Vagina (tissue), 2 donors: ENCODE measurements around the gene ALDH1A1. TPM values are rescaled to one million over a fixed set of nuclear protein-coding genes. Genes with fewer than 3 reads are reported as not detected.

Source experiments
- DNase-seq, 2 donors: peaks; one replicate each; pipeline ENCODE4 v3.0.0-alpha.2; 2017; ENCODE audit errors: extremely low spot score in 2 of 2
- H3K27ac ChIP-seq: fragments of 200-600 bp; sonication (generic); one replicate; pipeline ENCODE4 v1.5.1; 2019
- H3K27me3 ChIP-seq: fragments of 200-600 bp; sonication (generic); one replicate; pipeline ENCODE4 v1.5.1; 2019
- H3K36me3 ChIP-seq, 2 donors: fragments of 200-600 bp; sonication (generic); one replicate each; pipeline ENCODE4 v1.5.1; 2017 to 2019
- H3K4me1 ChIP-seq: fragments of 200-600 bp; sonication (generic); one replicate; pipeline ENCODE4 v1.5.1; 2019
- H3K4me3 ChIP-seq, 2 donors: fragments of 200-600 bp; sonication (generic); 1 replicate in 1 of 2; 2 replicates in 1 of 2; pipeline ENCODE4 v1.5.1; 2016 to 2019
- H3K9me3 ChIP-seq: fragments of 200-600 bp; sonication (generic); one replicate; pipeline ENCODE4 v1.5.1; 2019
- CTCF ChIP-seq, 3 experiments: fragments of 450-650 bp in 2 of 3; fragments of 200-600 bp in 1 of 3; sonication (generic) in 1 of 3; IDR thresholded peaks; one replicate each; pipeline ENCODE4 v1.5.1; 2017 to 2019; ENCODE audit warnings: antibody characterized with exemption in 3 of 3, mild to moderate bottlenecking in 2 of 3, moderate library complexity in 2 of 3
- POLR2A ChIP-seq, 2 donors: fragments of 450-650 bp; IDR thresholded peaks; one replicate each; pipeline ENCODE4 v1.6.1; 2017; ENCODE audit warnings: antibody characterized with exemption in 2 of 2, mild to moderate bottlenecking in 2 of 2, moderate library complexity in 2 of 2
- POLR2AphosphoS5 ChIP-seq, 2 donors: sonication (generic); formaldehyde crosslinking; IDR thresholded peaks; one replicate each; pipeline ENCODE4 v1.9.0; 2017; ENCODE audit warnings: antibody characterized with exemption in 2 of 2, mild to moderate bottlenecking in 2 of 2, low read depth in 1 of 2; ENCODE audit not compliant: insufficient read depth in 1 of 2
- intact Hi-C: fragments of 100-400 bp; cut with DNase I; formaldehyde crosslinking; loops from one replicate; pipeline ENCODE4 v1.15.1; 2023
- total RNA-seq: library from RNA; depleted of rRNA; stranded (reverse); fragments of >200 nt; gene quantifications from one replicate; pipeline ENCODE4 v1.2.3, GENCODE V29; 2016

ALDH1A1 gene
- total RNA-seq, 1 donor from 2014 or later: 126 TPM

GRCh38 chr9:72915659-72916058 lies 37.2 kb downstream of the ALDH1A1 start:
- Histone ChIP-seq H3K9me3 (no peaks in the 10 kb centered on the region), H3K27ac (no peak overlapping the region), H3K4me3 (no peak overlapping the region), H3K27me3 (no peaks in the 10 kb centered on the region), H3K4me1 (no peaks in the 10 kb centered on the region), H3K36me3 (peaks cover 0 to 8% of the 10 kb centered on the region in 2 donors)
- intact Hi-C loops: no loop called here
- no peak for DNase-seq
- TF ChIP-seq POLR2AphosphoS5 (IDR thresholded peaks at IDR 0.05; ENCODE audit: insufficient read depth in 1 of 2, low read depth in 1 of 2): no peak
- TF ChIP-seq POLR2A (IDR thresholded peaks at IDR 0.05): no peak
- TF ChIP-seq CTCF (IDR thresholded peaks at IDR 0.05): no peak

- H3K4me3 ChIP-seq: no peak overlapping the region
- H3K4me1 ChIP-seq: no peaks in the 10 kb centered on the region
- H3K9me3 ChIP-seq: no peaks in the 10 kb centered on the region
- intact Hi-C loops: no loop called here
- DNase-seq: no peak
- no peak overlapping the region for H3K27ac ChIP-seq
- TF ChIP-seq POLR2A (IDR thresholded peaks at IDR 0.05) (no peak), POLR2AphosphoS5 (IDR thresholded peaks at IDR 0.05; ENCODE audit: insufficient read depth in 1 of 2, low read depth in 1 of 2) (no peak), CTCF (IDR thresholded peaks at IDR 0.05) (no peak)
- no peaks in the 10 kb centered on the region for H3K27me3 ChIP-seq
- peaks cover 0 to 8% of the 10 kb centered on the region in 2 donors for H3K36me3 ChIP-seq
These were observed 38.1 kb downstream of the ALDH1A1 start for GRCh38 chr9:72914750-72915149.

- TF ChIP-seq POLR2A (IDR thresholded peaks at IDR 0.05) (no peak), POLR2AphosphoS5 (IDR thresholded peaks at IDR 0.05; ENCODE audit: insufficient read depth in 1 of 2, low read depth in 1 of 2) (no peak), CTCF (IDR thresholded peaks at IDR 0.05) (no peak)
- no peak overlapping the region for H3K27ac ChIP-seq
These were observed 39.4 kb downstream of the ALDH1A1 start for GRCh38 chr9:72913382-72914009.

DNA sequence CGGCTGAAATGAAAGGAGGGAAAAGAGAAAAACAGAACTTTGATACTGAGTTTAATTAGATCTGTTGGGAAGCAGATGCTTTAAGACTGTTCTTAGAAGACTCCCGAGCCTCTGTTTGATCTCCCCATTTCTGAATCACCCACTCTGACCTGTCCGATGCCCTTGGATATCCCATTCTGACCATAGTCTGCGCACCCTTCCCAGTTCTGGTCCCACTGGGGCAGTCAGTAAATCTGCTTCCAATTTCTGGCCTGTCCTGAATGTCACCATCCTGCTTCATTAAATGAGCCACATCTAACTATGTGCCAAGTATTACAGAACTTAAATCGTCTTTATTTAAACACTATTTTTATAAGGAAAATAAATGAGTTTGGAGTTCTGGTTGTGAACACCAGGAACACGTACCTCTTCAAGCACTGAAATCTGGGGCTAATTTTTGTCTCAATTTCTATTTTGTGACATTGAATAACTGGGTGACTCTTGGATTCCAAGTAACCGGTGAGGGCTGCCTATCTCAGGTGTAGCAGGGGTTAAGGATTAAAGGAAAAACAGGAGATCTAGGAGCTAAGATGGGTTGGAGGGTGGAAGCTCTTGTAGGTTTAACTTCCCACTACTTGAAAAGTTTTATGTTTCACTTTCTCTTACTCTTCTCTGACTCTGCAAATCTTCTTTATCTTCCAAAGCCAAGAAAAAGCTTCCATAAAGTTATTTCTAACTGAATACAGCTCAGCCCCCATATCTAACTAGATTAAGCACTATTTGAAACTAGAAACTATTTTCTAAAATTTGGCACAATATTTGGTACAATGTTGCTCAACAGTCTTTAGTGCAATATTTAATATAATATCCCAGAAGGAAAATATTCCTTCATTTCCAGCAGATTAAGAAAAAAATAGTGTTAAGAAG lies 40.1 kb downstream of the ALDH1A1 start:
- Histone ChIP-seq H3K27me3 (no peaks in the 10 kb centered on the region), H3K9me3 (no peaks in the 10 kb centered on the region), H3K4me3 (no peak overlapping the region), H3K36me3 (peaks cover 0 to 8% of the 10 kb centered on the region in 2 donors), H3K27ac (no peak overlapping the region), H3K4me1 (no peaks in the 10 kb centered on the region)
- DNase-seq: no peak
- intact Hi-C loops: no loop called here
- TF ChIP-seq POLR2AphosphoS5 (IDR thresholded peaks at IDR 0.05; ENCODE audit: insufficient read depth in 1 of 2, low read depth in 1 of 2) (no peak), POLR2A (IDR thresholded peaks at IDR 0.05) (no peak), CTCF (IDR thresholded peaks at IDR 0.05) (no peak)

More at GRCh38 chr9:72913382-72914009, 39.4 kb downstream of the ALDH1A1 start:
- DNase-seq: no peak
- H3K4me3 ChIP-seq: no peak overlapping the region
- H3K9me3 ChIP-seq: no peaks in the 10 kb centered on the region
- no peaks in the 10 kb centered on the region for H3K4me1 ChIP-seq
- no peaks in the 10 kb centered on the region for H3K27me3 ChIP-seq
- H3K36me3 ChIP-seq: peaks cover 0 to 8% of the 10 kb centered on the region in 2 donors
- intact Hi-C loops: no loop called here
